Skin of body (tissue), 2 donors: ENCODE results near the gene CNOT10. TPM values are rescaled to one million over a fixed set of nuclear protein-coding genes. Genes with fewer than 3 reads are reported as not detected.
"Not testable (repeated sequence)": the region's sequence is repeated elsewhere in the genome, so short reads cannot be mapped to it uniquely, and the experiment has no call there.

Experiments
- DNase-seq: peaks from one replicate; lab custom pipeline; 2025; lab: John Stamatoyannopoulos, UW
- total RNA-seq: library from RNA; depleted of rRNA; stranded (reverse); fragments of >200 nt; gene quantifications from one replicate; pipeline ENCODE4 v1.2.3, GENCODE V29; 2014

CNOT10 gene
- total RNA-seq, 1 donor from 2014 or later, result 30.3 TPM

GRCh38 chr3:32757618-32758374, 72.8 kb downstream of the CNOT10 start:
- DNase-seq, result no peak

- no peak for DNase-seq
Measured at GRCh38 chr3:32758375-32758753, 73.4 kb downstream of the CNOT10 start.

GRCh38 chr3:32759342-32759741, 74.4 kb downstream of the CNOT10 start:
- DNase-seq, result no peak

- DNase-seq, result no peak
Measured at GRCh38 chr3:32764481-32764880, 79.5 kb downstream of the CNOT10 start.

- no peak for DNase-seq
Measured at GRCh38 chr3:32778389-32778788, 93.4 kb downstream of the CNOT10 start.

GRCh38 chr3:32780071-32780734, 95.2 kb downstream of the CNOT10 start:
- DNase-seq, result no peak

- DNase-seq, result peak; percentile 37
Measured at GRCh38 chr3:32780735-32781210, 95.8 kb downstream of the CNOT10 start.

- peak; percentile 49 for DNase-seq
Measured at GRCh38 chr3:32781211-32781968, 96.4 kb downstream of the CNOT10 start.

- not testable (repeated sequence) for DNase-seq
Measured at GRCh38 chr3:32781969-32782270, 96.9 kb downstream of the CNOT10 start.

GRCh38 chr3:32782407-32782806, 97.4 kb downstream of the CNOT10 start:
- no peak for DNase-seq

- no peak for DNase-seq
Measured at GRCh38 chr3:32791833-32792232, 106.8 kb downstream of the CNOT10 start.

GRCh38 chr3:32794487-32795308, 109.7 kb downstream of the CNOT10 start:
- no peak for DNase-seq

GRCh38 chr3:32796384-32796950, 111.5 kb downstream of the CNOT10 start:
- not testable (repeated sequence) for DNase-seq

GRCh38 chr3:32797776-32798175, 112.8 kb downstream of the CNOT10 start:
- DNase-seq, result no peak

GRCh38 chr3:32801440-32801839, 116.5 kb downstream of the CNOT10 start:
- DNase-seq, result not testable (repeated sequence)

GRCh38 chr3:32813180-32813579, 128.2 kb downstream of the CNOT10 start:
- no peak for DNase-seq

GRCh38 chr3:32814361-32814760, 129.4 kb downstream of the CNOT10 start:
- no peak for DNase-seq

GRCh38 chr3:32815841-32816438, 131.0 kb downstream of the CNOT10 start:
- no peak for DNase-seq

GRCh38 chr3:32816439-32817256, 131.7 kb downstream of the CNOT10 start:
- DNase-seq, result no peak

- DNase-seq, result no peak
Measured at GRCh38 chr3:32817257-32817557, 132.2 kb downstream of the CNOT10 start.
